ENCODE measurements around the gene NEK6. TPM values are rescaled to one million over a fixed set of nuclear protein-coding genes. Genes with fewer than 3 reads are reported as not detected.
A peak's percentile ranks its signal among the peaks of the same experiment; 100 is the strongest.

NEK6 gene
- polyA plus RNA-seq, 1 experiment: 128 TPM

GRCh38 chr9:124331580-124331979, 73.8 kb downstream of the NEK6 start:
- peak overlapping the region; percentile 39 for H3K27ac ChIP-seq (ENCODE audit: low read depth, low read length)
- POLR2A ChIA-PET: no interaction called here

GRCh38 chr9:124332361-124333202, 74.8 kb downstream of the NEK6 start:
- H3K27me3 ChIP-seq (ENCODE audit: control insufficient read depth, insufficient read depth, low read length): no peaks in the 10 kb centered on the region
- ChIA-PET CTCF (no interaction called here), POLR2A (no interaction called here)
- DNase-seq (ENCODE audit: low read depth, low spot score): no peak
- H3K4me3 ChIP-seq (ENCODE audit: low read depth, low read length): no peak overlapping the region
- no peak overlapping the region for H3K27ac ChIP-seq (ENCODE audit: low read depth, low read length)
- TF ChIP-seq CTCF (IDR thresholded peaks at IDR 0.05; ENCODE audit: low read depth, low read length): no peak
- H3K9me3 ChIP-seq (ENCODE audit: control insufficient read depth, insufficient read depth, low read length): peaks cover 5% of the 10 kb centered on the region

More at GRCh38 chr9:124331580-124331979, 73.8 kb downstream of the NEK6 start:
- TF ChIP-seq CTCF (IDR thresholded peaks at IDR 0.05; ENCODE audit: low read depth, low read length): no peak
- H3K9me3 ChIP-seq (ENCODE audit: control insufficient read depth, insufficient read depth, low read length): no peaks in the 10 kb centered on the region; the same call in 1 of the 2 replicates
- no peak overlapping the region for H3K4me3 ChIP-seq (ENCODE audit: low read depth, low read length)
- DNase-seq (ENCODE audit: low read depth, low spot score): no peak
- CTCF ChIA-PET: interaction anchor here (1.4 kb wide), 1 partner anchor 11 kb away, joined by 4 read pairs; no protein-coding TSS in a partner anchor
- H3K27me3 ChIP-seq (ENCODE audit: control insufficient read depth, insufficient read depth, low read length): no peaks in the 10 kb centered on the region

GRCh38 chr9:124333203-124333579, 75.4 kb downstream of the NEK6 start:
- TF ChIP-seq CTCF (IDR thresholded peaks at IDR 0.05; ENCODE audit: low read depth, low read length): no peak
- Histone ChIP-seq H3K27ac (ENCODE audit: low read depth, low read length) (no peak overlapping the region), H3K4me3 (ENCODE audit: low read depth, low read length) (no peak overlapping the region), H3K27me3 (ENCODE audit: control insufficient read depth, insufficient read depth, low read length) (no peaks in the 10 kb centered on the region), H3K9me3 (ENCODE audit: control insufficient read depth, insufficient read depth, low read length) (peaks cover 5% of the 10 kb centered on the region)
- DNase-seq (ENCODE audit: low read depth, low spot score): no peak
- POLR2A ChIA-PET: no interaction called here
- CTCF ChIA-PET: no interaction called here

DNA sequence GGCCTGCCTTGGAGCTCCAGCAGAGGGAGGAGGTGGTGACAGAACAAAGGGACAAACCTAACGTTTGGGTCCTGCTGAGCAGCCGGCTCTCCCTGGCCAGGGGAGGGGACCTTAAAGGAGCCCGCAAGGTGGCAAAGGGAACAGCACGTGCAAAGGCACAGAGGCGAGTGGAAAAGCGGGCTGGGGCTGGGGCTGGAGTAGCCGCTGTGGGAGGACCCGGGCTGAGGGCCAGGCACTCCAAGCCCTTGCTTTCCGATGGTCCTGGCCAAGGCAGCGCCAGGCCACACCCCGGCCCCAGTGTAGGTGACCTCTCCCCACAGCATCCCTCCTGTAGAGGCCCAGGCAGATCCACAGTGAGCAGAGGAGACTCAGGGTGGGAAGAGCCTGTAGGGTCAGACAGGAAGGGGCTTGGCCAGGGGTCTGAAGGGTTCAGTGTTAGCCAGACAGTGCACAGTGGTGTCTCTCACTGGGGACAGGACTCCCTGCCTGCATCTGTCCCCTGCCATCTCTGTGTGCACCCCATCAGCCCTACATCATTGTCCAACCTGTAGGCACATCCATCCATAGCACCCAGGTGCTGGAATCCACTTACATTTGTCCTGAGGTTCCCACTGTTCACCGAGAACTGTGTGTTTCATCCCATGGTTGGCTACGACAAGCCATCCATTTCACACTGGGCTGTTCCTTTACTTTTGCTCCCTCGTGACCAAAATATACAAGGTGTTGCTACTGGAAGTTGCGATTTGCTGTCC, 77.0 kb downstream of the NEK6 start:
- Histone ChIP-seq H3K27ac (ENCODE audit: low read depth, low read length) (peak overlapping the region; percentile 31), H3K9me3 (ENCODE audit: control insufficient read depth, insufficient read depth, low read length) (peaks cover 5% of the 10 kb centered on the region), H3K27me3 (ENCODE audit: control insufficient read depth, insufficient read depth, low read length) (no peaks in the 10 kb centered on the region), H3K4me3 (ENCODE audit: low read depth, low read length) (no peak overlapping the region)
- no peak for DNase-seq (ENCODE audit: low read depth, low spot score)
- CTCF ChIA-PET: no interaction called here
- POLR2A ChIA-PET: no interaction called here
- TF ChIP-seq CTCF (IDR thresholded peaks at IDR 0.05; ENCODE audit: low read depth, low read length): no peak

DNA sequence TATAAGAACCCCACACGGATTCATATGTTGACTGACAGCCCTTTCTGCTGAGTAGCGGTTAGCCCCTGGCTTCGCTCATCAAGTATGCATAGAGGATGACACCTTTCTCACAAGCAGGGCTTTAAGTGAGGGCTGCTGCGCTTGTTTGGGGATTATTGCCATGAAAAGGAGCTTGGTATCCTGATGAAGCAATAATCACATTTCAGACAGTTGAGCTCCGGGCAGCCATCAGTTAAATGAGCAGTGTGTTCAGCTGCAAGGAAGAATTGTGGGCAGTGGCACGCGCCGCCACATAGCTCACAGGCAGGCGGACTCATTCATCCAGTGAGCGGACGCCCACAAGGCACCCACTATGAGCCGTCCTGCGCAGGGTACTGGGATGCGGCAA, 77.6 kb downstream of the NEK6 start:
- no peak for DNase-seq (ENCODE audit: low read depth, low spot score)
- ChIA-PET CTCF (no interaction called here), POLR2A (no interaction called here)
- H3K4me3 ChIP-seq (ENCODE audit: low read depth, low read length): no peak overlapping the region
- H3K9me3 ChIP-seq (ENCODE audit: control insufficient read depth, insufficient read depth, low read length): peaks cover 5% of the 10 kb centered on the region
- no peak for TF ChIP-seq CTCF (IDR thresholded peaks at IDR 0.05; ENCODE audit: low read depth, low read length)
- H3K27ac ChIP-seq (ENCODE audit: low read depth, low read length): peak overlapping the region; percentile 31
- no peaks in the 10 kb centered on the region for H3K27me3 ChIP-seq (ENCODE audit: control insufficient read depth, insufficient read depth, low read length)

Measured in AG04450 (cell line).